ENCODE measurements around the gene TNPO3. TPM values are rescaled to one million over a fixed set of nuclear protein-coding genes. Genes with fewer than 3 reads are reported as not detected.

Gene TNPO3
- total and polyA plus RNA-seq, 10 of the 15 experiments (the other 5 are each of a cell fraction or from before 2014, with no cell fraction given): 17.6 to 91.8 (median 65.9) TPM

- Histone ChIP-seq H3K4me2 (ENCODE audit: control insufficient read depth, insufficient read depth) (no peak overlapping the region), H3K4me3 (no peak overlapping the region), H3K36me3 (ENCODE audit: control insufficient read depth in 2 of 2, insufficient read depth in 2 of 2, low read length in 1 of 2) (peaks cover 8 to 35% of the 10 kb centered on the region in 2 experiments), H3K79me2 (ENCODE audit: control insufficient read depth, insufficient read depth, low read length) (peaks cover 80% of the 10 kb centered on the region), H3K27ac (ENCODE audit: control insufficient read depth, insufficient read depth) (no peak overlapping the region), H3K4me1 (ENCODE audit: control insufficient read depth, insufficient read depth, low read length) (no peaks in the 10 kb centered on the region; the same call in 1 of the 2 replicates), H3K9me3 (replicated peaks; ENCODE audit: control insufficient read depth, insufficient read depth, low read length) (no peaks in the 10 kb centered on the region; the same call in 2 of the 3 replicates), H2AFZ (ENCODE audit: control insufficient read depth, low read depth, low read length) (no peak overlapping the region), H4K20me1 (ENCODE audit: control insufficient read depth, insufficient read depth) (no peaks in the 10 kb centered on the region), H3K27me3 (replicated peaks in 1 of 2; ENCODE audit: control insufficient read depth in 2 of 2, insufficient read depth in 2 of 2, low read length in 1 of 2) (no peaks in the 10 kb centered on the region), H3K9ac (ENCODE audit: control insufficient read depth, insufficient read depth, low read length) (no peak overlapping the region)
- no peak for ATAC-seq
- ChIA-PET SMC1A (ENCODE audit: uncharacterized antibody, unreplicated experiment) (interaction anchor here (0.7 to 5.3 kb wide), 3 partner anchors 10 to 16 kb away, joined by 3 to 29 read pairs (median 15); no protein-coding TSS in a partner anchor), CTCF (no interaction called here), POLR2A (no interaction called here), RAD21 (ENCODE audit: unreplicated experiment) (interaction anchor here (1.3 to 1.8 kb wide), 2 partner anchors 15 to 59 kb away, joined by 3 read pairs; no protein-coding TSS in a partner anchor)
- TF ChIP-seq NR2F1 (conservative IDR thresholded peaks at IDR 0.05) (no peak), POU2F2 (IDR thresholded peaks at IDR 0.05; ENCODE audit: borderline replicate concordance, low read depth, low read length) (no peak), SMAD5 (IDR thresholded peaks at IDR 0.05; ENCODE audit: low read depth) (no peak), SUPT20H (IDR thresholded peaks at IDR 0.05; ENCODE audit: borderline replicate concordance, control insufficient read depth, low read depth, low read length) (no peak), BRCA1 (IDR thresholded peaks at IDR 0.05; ENCODE audit: low read depth, low read length) (no peak), SMC3 (IDR thresholded peaks at IDR 0.05; ENCODE audit: borderline replicate concordance, low read length) (no peak), E4F1 (IDR thresholded peaks at IDR 0.05; ENCODE audit: borderline replicate concordance, partially characterized antibody) (no peak), CBX3 (IDR thresholded peaks at IDR 0.05; ENCODE audit: borderline replicate concordance, low read depth) (no peak), EZH2 (IDR thresholded peaks at IDR 0.05; ENCODE audit: borderline replicate concordance, control insufficient read depth, low read depth, low read length) (no peak)
- in situ Hi-C loops (cut with MboI) (no loop called here), intact Hi-C loops (cut with micrococcal nuclease; ENCODE audit: unreplicated experiment) (no loop called here)
- 93% methylated on average over 1 of the region's 1 CpG for WGBS (ENCODE audit: insufficient coverage, insufficient replicate concordance, low lambda C conversion rate, missing lambda C conversion rate)
- peak; percentile 57 for FAIRE-seq
- BruUV-seq (replicated peaks): no TSS peak
- DNase-seq (ENCODE audit: low read depth, low spot score): no peak
Observed at GRCh38 chr7:129032017-129032416, 22.9 kb downstream of the TNPO3 start.
